WERI-Rb-1 (cell line): ENCODE measurements around the gene FBXO36.
"Not testable (repeated sequence)": the region's sequence is repeated elsewhere in the genome, so short reads cannot be mapped to it uniquely, and the experiment has no call there.

Experiments used
- DNase-seq: peaks from one replicate; pipeline ENCODE4 v3.0.0-alpha.2; 2020
- H3K27ac ChIP-seq: fragments of 250-450 bp; sonication (Bioruptor Pico); 2 replicates; pipeline ENCODE4 v1.5.1; 2020; ENCODE audit warnings: mild to moderate bottlenecking, moderate library complexity
- H3K27me3 ChIP-seq: fragments of 250-450 bp; sonication (Bioruptor Pico); 2 replicates; pipeline ENCODE4 v1.5.1; 2021; ENCODE audit warnings: mild to moderate bottlenecking, low read depth, moderate library complexity; ENCODE audit not compliant: insufficient read depth, severe bottlenecking
- H3K36me3 ChIP-seq: fragments of 250-450 bp; sonication (Bioruptor Pico); 2 replicates; pipeline ENCODE4 v1.5.1; 2020; ENCODE audit warnings: mild to moderate bottlenecking, moderate library complexity
- H3K4me3 ChIP-seq: 2 replicates; pipeline ENCODE4 v1.5.1; 2011; ENCODE audit warnings: low read depth, mild to moderate bottlenecking, control low read depth, low read length
- H3K9me3 ChIP-seq: fragments of 250-450 bp; sonication (Bioruptor Pico); 2 replicates; pipeline ENCODE4 v1.5.1; 2021; ENCODE audit warnings: mild to moderate bottlenecking, moderate library complexity; ENCODE audit not compliant: severe bottlenecking
- TF ChIP-seq, protein P1 (sequence below): IDR thresholded peaks from 2 replicates; pipeline ENCODE4 v1.5.1; 2011; ENCODE audit warnings: low read depth, mild to moderate bottlenecking, control low read depth, inconsistent platforms, low read length

The FBXO36 gene

DNA sequence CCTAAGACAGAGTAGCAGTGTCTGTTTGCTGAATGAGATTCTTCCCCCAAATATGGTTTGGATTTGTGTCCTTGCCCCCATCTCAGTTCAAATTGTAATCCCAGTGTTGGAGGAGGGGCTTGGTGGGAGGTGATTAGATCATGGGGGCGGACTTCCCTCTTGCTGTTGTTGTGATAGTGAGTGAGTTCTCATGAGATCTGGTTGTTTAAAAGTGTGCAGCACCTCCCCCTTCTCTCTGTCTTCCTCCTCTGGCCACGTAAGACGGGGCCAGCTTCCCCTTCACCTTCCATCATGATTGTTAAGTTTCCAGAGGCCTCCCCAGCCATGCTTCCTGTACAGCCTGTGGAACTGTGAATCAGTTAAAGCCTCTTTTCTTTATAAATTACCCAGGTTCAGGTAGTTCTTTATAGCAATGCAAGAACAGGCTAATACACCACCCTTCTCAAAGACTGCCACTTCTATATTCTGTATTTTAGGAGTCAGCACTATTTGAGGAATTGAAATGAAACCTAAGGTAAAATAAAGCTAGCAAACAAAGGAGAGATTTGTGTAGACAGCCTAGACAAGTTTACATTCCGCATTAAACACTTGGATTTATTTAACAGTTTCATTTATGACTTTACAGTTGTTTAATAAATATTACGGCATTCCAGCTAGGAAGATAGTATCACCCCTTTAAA is 21.6 kb downstream of the FBXO36 start:
- DNase-seq: no peak
- H3K36me3 ChIP-seq: no peaks in the 10 kb centered on the region
- H3K9me3 ChIP-seq: no peaks in the 10 kb centered on the region
- H3K4me3 ChIP-seq: no peak overlapping the region
- TF ChIP-seq, protein P1, sequence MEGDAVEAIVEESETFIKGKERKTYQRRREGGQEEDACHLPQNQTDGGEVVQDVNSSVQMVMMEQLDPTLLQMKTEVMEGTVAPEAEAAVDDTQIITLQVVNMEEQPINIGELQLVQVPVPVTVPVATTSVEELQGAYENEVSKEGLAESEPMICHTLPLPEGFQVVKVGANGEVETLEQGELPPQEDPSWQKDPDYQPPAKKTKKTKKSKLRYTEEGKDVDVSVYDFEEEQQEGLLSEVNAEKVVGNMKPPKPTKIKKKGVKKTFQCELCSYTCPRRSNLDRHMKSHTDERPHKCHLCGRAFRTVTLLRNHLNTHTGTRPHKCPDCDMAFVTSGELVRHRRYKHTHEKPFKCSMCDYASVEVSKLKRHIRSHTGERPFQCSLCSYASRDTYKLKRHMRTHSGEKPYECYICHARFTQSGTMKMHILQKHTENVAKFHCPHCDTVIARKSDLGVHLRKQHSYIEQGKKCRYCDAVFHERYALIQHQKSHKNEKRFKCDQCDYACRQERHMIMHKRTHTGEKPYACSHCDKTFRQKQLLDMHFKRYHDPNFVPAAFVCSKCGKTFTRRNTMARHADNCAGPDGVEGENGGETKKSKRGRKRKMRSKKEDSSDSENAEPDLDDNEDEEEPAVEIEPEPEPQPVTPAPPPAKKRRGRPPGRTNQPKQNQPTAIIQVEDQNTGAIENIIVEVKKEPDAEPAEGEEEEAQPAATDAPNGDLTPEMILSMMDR: no peak
- H3K27me3 ChIP-seq: no peaks in the 10 kb centered on the region
- H3K27ac ChIP-seq: no peak overlapping the region

DNA sequence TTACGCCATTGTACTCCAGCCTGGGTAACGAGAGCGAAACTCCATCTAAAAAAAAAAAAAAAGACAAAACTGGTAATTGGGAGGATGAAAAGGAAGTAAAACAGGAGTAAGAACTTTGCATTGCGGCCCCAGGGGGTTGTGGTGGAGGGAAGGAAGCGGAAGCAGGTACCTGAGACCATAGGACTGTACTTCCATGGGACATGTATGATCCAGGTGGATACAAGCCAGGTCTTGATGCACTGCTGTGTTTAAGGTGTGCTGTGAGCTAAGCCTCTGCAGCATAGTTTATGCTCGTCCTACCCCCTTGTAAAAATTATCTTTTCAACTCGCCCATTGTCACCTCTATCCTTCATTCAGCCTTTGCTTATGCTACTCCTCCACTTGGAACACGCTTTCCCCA is 23.7 kb downstream of the FBXO36 start:
- Histone ChIP-seq H3K27ac (no peak overlapping the region), H3K4me3 (no peak overlapping the region), H3K9me3 (no peaks in the 10 kb centered on the region), H3K36me3 (no peaks in the 10 kb centered on the region), H3K27me3 (no peaks in the 10 kb centered on the region)
- TF ChIP-seq, protein P1: no peak
- DNase-seq: no peak

DNA sequence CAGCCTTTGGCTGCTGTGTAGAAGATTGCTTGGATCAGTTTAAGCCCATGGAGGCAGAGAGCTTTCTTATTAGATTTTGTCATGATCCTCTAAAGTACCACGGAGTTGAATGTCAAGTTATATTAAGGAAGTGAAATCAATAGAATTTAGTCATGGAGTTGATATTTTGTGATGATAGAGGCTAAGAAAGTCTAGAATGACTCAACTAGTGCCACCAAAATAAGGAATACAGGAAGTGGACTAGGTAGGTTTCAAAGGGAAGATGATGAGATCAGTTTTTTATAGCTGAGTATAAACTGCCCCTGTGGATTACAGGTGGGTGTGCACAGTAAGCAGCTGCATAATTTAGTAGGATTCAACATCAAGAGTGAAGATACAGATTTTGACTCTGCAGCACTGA is 25.2 kb downstream of the FBXO36 start:
- Histone ChIP-seq H3K9me3 (no peaks in the 10 kb centered on the region), H3K27ac (no peak overlapping the region), H3K4me3 (no peak overlapping the region), H3K36me3 (no peaks in the 10 kb centered on the region), H3K27me3 (no peaks in the 10 kb centered on the region)
- TF ChIP-seq, protein P1: no peak
- no peak for DNase-seq

DNA sequence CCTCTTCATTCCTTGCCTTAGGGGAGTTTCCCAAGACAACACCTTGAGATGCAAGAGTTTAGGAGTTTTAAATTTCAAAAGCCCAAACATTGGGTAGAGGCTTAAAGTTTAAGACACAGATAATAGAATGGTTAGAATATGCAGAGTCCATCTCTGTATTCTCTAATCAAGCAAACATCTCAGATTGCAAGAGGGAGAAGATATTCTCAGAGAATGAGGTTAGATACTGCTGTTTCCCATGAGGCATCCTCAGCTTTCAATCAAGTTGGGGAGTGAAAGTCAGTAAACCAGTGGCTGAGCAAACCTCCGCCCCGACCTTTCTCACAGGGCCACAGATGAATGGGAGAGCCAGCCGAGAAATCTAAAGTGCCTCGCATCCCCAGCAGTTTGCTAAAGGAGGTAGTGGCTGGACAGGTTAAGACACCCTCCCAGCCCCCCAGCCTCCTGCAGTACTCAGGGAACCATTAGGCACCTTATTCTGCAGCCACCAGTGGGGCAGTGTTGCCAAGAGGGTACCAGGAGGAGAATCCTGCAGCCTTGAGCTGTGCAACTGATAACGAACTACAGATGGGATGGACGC is 30.0 kb downstream of the FBXO36 start:
- H3K27ac ChIP-seq: no peak overlapping the region

DNA sequence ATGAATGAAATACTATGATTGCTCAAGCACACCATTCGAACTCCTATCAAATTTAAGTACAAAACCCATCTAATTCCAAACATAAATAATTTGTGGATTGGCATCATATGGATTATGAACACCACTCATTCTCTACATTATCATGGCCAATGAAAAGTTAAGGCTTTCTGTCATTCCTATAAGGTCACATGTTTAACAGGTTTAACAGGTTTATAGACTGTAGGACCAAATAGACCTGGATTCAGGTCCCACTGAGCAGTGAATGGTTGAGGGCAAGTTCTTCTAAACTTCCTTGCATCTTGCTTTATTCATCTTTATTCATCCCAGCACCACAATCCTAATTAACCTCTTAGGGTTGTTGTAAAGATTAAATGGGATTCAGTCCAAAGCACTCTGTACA is 33.4 kb downstream of the FBXO36 start:
- Histone ChIP-seq H3K4me3 (no peak overlapping the region), H3K9me3 (no peaks in the 10 kb centered on the region), H3K36me3 (no peaks in the 10 kb centered on the region), H3K27me3 (no peaks in the 10 kb centered on the region), H3K27ac (no peak overlapping the region)
- no peak for DNase-seq
- TF ChIP-seq, protein P1: no peak

More for the DNA sequence above, 30.0 kb downstream of the FBXO36 start:
- H3K9me3 ChIP-seq: no peaks in the 10 kb centered on the region
- no peaks in the 10 kb centered on the region for H3K36me3 ChIP-seq
- no peak for DNase-seq
- H3K27me3 ChIP-seq: no peaks in the 10 kb centered on the region
- H3K4me3 ChIP-seq: no peak overlapping the region
- TF ChIP-seq, protein P1: no peak

DNA sequence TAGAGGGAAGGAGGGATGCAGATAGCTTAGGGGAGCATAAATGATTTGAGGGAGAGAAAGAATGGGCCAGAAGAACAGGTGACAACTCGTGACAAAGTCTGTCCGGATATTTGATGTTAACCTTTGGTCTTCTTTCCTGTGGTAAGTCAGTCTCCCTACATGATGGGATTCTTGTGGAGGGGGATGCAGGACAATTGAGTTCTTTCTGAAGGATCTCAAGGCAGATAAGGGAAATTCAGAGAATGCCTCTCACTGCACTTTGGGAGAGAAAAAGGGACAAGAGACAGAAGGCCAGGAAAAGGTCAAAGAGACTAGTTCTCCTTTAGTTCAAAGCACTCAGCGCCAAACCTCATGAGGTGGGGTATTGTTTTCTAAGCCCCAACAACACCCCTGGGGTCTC is 34.2 kb downstream of the FBXO36 start:
- no peak overlapping the region for H3K4me3 ChIP-seq
- no peak overlapping the region for H3K27ac ChIP-seq
- TF ChIP-seq, protein P1: no peak
- H3K9me3 ChIP-seq: no peaks in the 10 kb centered on the region
- no peak for DNase-seq
- H3K27me3 ChIP-seq: no peaks in the 10 kb centered on the region
- no peaks in the 10 kb centered on the region for H3K36me3 ChIP-seq

DNA sequence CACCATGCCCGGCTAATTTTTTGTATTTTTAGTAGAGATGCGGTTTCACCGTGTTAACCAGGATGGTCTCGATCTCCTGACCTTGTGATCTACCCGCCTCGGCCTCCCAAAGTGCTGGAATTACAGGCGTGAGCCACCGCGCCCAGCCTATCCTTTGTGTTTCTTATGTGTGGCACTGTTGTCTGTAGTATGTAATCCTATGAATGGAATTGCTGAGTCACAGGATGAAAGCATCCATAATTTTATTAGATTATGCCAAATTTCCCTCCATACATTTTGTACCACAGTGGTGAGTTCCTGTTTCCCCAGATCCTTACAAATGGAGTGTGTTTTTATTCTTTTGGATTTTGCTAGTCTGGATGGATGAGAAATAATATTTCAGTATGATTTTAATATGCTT is 41.3 kb downstream of the FBXO36 start:
- not testable (repeated sequence) for H3K4me3 ChIP-seq, DNase-seq, H3K36me3 ChIP-seq, H3K27me3 ChIP-seq, H3K9me3 ChIP-seq, H3K27ac ChIP-seq
